Glutamatergic neuron (in vitro differentiated cells): ENCODE measurements around the gene FKBP1C. TPM values are rescaled to one million over a fixed set of nuclear protein-coding genes. Genes with fewer than 3 reads are reported as not detected.

ENCODE experiments used
- DNase-seq: peaks from one replicate; pipeline ENCODE4 v3.0.0; 2022
- H3K27ac Mint-ChIP-seq: one replicate; pipeline ENCODE4 v1.8.0; 2020; ENCODE audit warnings: mild to moderate bottlenecking, mixed read lengths, inconsistent platforms; ENCODE audit not compliant: unreplicated experiment
- H3K27me3 Mint-ChIP-seq: one replicate; pipeline ENCODE4 v1.8.0; 2020; ENCODE audit warnings: mild to moderate bottlenecking, moderate library complexity, mixed read lengths, inconsistent platforms; ENCODE audit not compliant: unreplicated experiment
- H3K36me3 Mint-ChIP-seq: one replicate; pipeline ENCODE4 v1.8.0; 2020; ENCODE audit warnings: mild to moderate bottlenecking, mixed read lengths, inconsistent platforms; ENCODE audit not compliant: unreplicated experiment
- H3K4me1 Mint-ChIP-seq: one replicate; pipeline ENCODE4 v1.8.0; 2020; ENCODE audit warnings: mild to moderate bottlenecking, low read depth, mixed read lengths, inconsistent platforms; ENCODE audit not compliant: unreplicated experiment
- H3K4me3 Mint-ChIP-seq: one replicate; pipeline ENCODE4 v1.8.0; 2020; ENCODE audit warnings: mild to moderate bottlenecking, mixed read lengths, inconsistent platforms; ENCODE audit not compliant: unreplicated experiment
- H3K9me3 Mint-ChIP-seq: one replicate; pipeline ENCODE4 v1.8.0; 2020; ENCODE audit warnings: mild to moderate bottlenecking, moderate library complexity, mixed read lengths, inconsistent platforms; ENCODE audit not compliant: unreplicated experiment
- total RNA-seq: library from RNA; stranded (reverse); fragmentation: NEBNext Ultra II Directional; extraction: Animal tissue kit (Norgen Biotek cat#: 25700); gene quantifications from one replicate; pipeline ENCODE4 v1.2.1, GENCODE V29; 2021; ENCODE audit not compliant: unreplicated experiment
- TF ChIP-seq, protein P1 (sequence below): fragments of 200-600 bp; sonication (generic); IDR thresholded peaks from one replicate; pipeline ENCODE4 v1.5.0; 2021; ENCODE audit not compliant: partially characterized antibody, unreplicated experiment

Gene FKBP1C
- total RNA-seq, 1 donor from 2014 or later = not detected

DNA sequence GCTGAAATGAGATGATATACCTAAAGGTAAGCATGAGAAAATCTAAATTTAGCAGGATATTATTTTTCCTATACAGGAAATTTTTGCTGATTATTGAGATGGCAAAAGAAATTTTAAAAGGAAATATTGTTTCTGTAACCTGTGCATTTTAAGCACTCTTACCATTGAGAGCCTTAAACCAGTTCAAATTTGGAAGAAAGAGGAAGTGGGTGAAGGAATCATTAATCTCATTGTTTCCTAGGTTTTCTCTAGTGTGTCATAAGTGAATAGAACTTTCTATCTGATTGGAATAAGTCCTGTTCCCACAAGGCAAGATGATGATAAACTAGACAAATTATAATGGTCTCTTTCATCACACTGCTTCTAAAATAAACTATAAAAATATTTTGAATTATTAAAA lies 22.4 kb upstream of the FKBP1C start:
- Mint-ChIP-seq H3K36me3 (no peaks in the 10 kb centered on the region), H3K27ac (no peak overlapping the region), H3K4me1 (no peaks in the 10 kb centered on the region), H3K4me3 (no peak overlapping the region), H3K9me3 (peaks cover 2% of the 10 kb centered on the region), H3K27me3 (no peaks in the 10 kb centered on the region)
- no peak for DNase-seq
- TF ChIP-seq, protein P1, sequence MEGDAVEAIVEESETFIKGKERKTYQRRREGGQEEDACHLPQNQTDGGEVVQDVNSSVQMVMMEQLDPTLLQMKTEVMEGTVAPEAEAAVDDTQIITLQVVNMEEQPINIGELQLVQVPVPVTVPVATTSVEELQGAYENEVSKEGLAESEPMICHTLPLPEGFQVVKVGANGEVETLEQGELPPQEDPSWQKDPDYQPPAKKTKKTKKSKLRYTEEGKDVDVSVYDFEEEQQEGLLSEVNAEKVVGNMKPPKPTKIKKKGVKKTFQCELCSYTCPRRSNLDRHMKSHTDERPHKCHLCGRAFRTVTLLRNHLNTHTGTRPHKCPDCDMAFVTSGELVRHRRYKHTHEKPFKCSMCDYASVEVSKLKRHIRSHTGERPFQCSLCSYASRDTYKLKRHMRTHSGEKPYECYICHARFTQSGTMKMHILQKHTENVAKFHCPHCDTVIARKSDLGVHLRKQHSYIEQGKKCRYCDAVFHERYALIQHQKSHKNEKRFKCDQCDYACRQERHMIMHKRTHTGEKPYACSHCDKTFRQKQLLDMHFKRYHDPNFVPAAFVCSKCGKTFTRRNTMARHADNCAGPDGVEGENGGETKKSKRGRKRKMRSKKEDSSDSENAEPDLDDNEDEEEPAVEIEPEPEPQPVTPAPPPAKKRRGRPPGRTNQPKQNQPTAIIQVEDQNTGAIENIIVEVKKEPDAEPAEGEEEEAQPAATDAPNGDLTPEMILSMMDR = no peak

DNA sequence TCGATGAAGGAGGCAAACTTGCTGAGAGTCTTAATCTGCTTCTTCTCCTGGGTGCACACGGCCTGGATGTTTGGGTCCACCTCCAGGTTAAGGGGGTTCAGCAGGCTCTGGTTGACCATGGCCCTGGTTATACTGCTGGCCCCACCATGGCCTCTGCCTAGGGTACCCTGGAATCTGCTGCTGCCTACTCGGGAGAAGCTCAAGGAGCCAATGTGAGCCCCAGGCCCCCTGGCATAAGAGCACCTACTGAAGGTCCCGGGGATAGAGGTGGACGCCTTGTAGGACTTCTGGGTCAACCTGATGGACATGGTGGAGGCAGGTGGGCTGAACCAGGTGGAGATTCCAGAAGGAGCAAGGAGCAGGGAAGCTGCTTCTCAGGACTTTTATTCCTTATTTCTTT lies 17.9 kb upstream of the FKBP1C start:
- no peak overlapping the region for H3K27ac Mint-ChIP-seq
- TF ChIP-seq, protein P1 = no peak
- peaks cover 2% of the 10 kb centered on the region for H3K9me3 Mint-ChIP-seq
- DNase-seq = no peak
- H3K36me3 Mint-ChIP-seq = no peaks in the 10 kb centered on the region
- H3K4me1 Mint-ChIP-seq = no peaks in the 10 kb centered on the region
- H3K27me3 Mint-ChIP-seq = peaks cover 6% of the 10 kb centered on the region
- H3K4me3 Mint-ChIP-seq = no peak overlapping the region

DNA sequence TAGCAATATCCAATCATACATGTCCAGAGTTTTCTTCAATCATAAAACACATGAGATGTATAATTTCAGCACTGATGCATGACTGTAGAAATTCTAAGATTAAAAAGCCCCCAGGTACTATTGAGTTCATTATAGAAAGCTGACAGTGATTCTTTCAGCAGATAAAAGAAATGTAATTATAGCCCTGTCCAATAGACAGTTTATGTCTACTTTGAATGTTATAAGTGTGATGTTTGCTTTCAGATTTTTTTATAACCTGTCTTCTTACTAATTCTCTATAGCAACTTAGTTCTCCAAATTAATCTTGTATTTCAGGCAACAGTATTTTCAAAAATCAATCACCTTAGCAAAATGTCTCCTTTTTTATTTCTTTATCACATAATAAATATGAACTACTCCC lies 13.5 kb upstream of the FKBP1C start:
- H3K4me1 Mint-ChIP-seq = no peaks in the 10 kb centered on the region
- H3K27ac Mint-ChIP-seq = no peak overlapping the region
- peaks cover 5% of the 10 kb centered on the region for H3K36me3 Mint-ChIP-seq
- no peak overlapping the region for H3K4me3 Mint-ChIP-seq
- TF ChIP-seq, protein P1 = no peak
- peaks cover 6% of the 10 kb centered on the region for H3K27me3 Mint-ChIP-seq
- no peaks in the 10 kb centered on the region for H3K9me3 Mint-ChIP-seq
- no peak for DNase-seq

DNA sequence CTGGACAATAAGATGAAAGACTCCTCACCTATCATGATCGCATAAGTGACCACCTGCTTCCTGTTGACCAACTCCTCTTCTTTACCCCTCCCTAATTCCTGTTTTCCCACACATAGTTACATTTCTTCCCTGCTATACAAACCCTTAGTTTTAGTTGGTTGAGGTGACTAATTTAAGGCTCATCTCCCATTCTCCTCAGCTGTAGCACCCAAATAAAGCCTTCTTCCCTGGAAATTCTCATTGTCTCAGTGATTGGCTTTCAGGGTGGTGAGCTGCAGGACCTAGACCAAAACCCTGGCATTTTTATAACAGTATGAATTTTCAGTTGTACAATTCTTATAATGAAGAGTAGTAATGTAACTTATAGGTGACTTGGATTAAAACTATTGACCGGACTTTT lies 2.1 kb downstream of the FKBP1C start:
- no peak for DNase-seq
- Mint-ChIP-seq H3K36me3 (peaks cover 17% of the 10 kb centered on the region), H3K4me3 (no peak overlapping the region), H3K27me3 (peaks cover 4% of the 10 kb centered on the region), H3K4me1 (no peaks in the 10 kb centered on the region), H3K9me3 (peaks cover 4% of the 10 kb centered on the region), H3K27ac (no peak overlapping the region)
- TF ChIP-seq, protein P1 = no peak

DNA sequence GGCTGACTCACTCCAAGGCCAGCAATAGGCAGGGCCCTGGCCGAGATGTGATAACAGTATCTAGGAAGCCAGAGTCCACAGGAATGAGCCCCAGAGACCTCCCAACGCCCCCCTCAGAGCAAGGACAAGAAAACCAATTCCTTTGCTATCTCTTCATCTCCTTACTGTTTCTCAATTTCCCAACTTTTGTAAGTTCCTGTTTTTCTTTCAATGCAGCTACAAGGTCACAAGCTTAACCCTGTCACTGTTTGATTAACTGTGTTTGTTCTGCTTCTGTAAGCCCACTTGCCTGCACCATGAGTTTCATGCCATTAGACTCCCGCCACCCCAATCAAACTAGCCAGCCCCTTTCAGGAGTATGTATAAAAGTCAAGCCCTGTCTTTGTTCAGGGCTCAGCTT lies 3.5 kb downstream of the FKBP1C start:
- no peaks in the 10 kb centered on the region for H3K4me1 Mint-ChIP-seq
- H3K27me3 Mint-ChIP-seq = peaks cover 4% of the 10 kb centered on the region
- H3K4me3 Mint-ChIP-seq = no peak overlapping the region
- no peak for DNase-seq
- H3K9me3 Mint-ChIP-seq = peaks cover 4% of the 10 kb centered on the region
- peaks cover 17% of the 10 kb centered on the region for H3K36me3 Mint-ChIP-seq
- H3K27ac Mint-ChIP-seq = no peak overlapping the region
- TF ChIP-seq, protein P1 = no peak
